ENCODE data around the gene FGF16.
"Not testable (repeated sequence)": the region's sequence is repeated elsewhere in the genome, so short reads cannot be mapped to it uniquely, and the experiment has no call there.

Gene FGF16

DNA sequence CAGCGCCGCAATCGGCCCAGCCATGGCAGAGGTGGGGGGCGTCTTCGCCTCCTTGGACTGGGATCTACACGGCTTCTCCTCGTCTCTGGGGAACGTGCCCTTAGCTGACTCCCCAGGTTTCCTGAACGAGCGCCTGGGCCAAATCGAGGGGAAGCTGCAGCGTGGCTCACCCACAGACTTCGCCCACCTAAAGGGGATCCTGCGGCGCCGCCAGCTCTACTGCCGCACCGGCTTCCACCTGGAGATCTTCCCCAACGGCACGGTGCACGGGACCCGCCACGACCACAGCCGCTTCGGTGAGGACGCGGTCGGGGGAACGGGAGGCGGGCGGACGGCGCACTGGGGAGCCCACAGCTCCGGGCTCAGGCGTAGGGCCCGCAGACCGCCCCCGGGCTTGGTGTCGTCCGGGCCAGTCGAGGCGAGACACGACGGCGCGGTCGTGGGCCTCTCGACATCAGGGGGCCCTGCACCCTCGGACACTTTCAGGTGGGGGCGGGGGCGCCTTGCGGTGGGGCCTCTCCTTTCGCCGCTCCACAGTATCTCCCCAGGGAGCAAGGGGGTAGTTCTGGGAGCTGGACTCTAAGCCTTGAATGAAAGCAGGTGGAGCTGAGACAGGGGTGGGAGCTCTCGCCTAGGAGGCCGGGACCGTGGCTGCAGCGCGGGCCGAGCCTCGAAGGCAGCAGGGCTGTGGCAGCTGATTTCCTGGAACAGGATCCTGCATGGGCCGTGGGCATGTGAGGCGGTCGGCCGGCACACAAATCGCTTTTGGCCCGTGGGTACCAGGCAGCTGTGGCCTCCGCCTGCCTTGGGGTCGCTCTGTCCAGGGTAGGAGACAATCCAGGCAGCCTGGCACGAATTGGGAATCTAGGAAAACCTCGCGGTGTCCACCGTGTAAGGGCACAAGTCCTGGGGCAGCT, 722 bp downstream of the FGF16 start:
- no peak for DNase-seq

GRCh38 chrX:77450415-77450814, 3.2 kb downstream of the FGF16 start:
- DNase-seq: no peak

- peak in 1 of 2 donors; percentile 8 for DNase-seq
Observed at GRCh38 chrX:77450996-77451395, 3.8 kb downstream of the FGF16 start.

GRCh38 chrX:77453190-77453589, 6.0 kb downstream of the FGF16 start:
- DNase-seq: no peak

- no peak for DNase-seq
Observed at GRCh38 chrX:77455437-77455836, 8.2 kb downstream of the FGF16 start.

DNA sequence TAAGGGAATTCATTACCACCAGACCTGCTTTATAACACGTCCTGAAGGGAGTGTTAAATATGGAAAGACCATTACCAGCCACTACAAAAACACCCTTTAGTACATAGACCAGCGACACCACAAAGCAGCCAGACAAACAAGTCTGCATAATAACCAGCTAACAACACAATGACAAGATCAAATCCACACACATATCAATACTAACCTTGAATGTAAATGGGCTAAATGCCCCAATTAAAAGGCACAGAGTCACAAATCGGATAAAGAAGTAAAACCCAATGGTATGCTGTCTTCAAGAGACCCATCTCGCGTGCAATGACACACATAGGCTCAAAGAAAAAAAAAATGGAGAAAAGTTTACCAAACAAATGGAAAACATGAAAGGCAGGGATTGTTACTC, 36.9 kb downstream of the FGF16 start:
- no peak for DNase-seq

DNA sequence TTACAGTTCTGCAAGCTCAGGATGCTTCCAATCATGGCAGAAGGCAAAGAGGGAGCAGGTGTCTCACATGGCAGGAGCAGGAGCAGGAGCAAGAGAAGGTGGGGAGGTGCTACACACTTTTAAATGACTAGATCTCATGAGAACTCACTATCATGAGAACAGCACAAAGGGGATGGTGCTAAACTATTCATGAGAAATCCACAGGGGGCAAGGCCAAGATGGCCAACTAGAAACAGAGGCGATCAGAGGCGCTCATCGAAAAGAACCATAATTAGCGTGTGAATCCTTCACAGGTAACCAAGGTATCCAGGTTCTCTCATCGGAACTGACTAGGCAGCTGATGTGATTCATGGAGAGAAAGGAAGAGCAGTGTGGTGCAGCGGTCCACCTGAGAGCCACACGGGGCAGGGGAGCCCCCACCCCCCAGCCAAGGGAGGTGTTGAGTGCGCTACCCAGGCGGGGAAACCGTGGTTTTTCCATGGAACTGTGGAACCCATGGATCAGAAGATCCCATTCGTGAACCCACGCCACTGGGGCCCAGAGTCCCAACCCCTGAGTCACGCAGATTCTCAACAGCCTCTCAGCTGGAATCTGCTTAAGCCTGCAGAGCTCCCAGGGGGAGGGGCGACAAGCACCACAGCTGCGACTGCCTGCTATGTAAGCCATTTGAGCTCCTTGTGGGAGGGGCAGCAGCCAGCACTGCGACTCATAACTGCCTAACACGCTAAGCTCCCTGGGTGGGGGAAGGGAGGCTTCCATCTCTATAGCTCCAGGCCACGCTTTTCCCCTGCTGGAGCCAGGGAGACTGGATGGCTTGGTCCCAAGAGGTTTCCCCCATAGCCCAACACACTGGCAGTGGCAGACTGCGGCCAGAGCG, 46.7 kb downstream of the FGF16 start:
- DNase-seq: no peak

- not testable (repeated sequence) for DNase-seq
Observed at GRCh38 chrX:77500164-77500563, 53.0 kb downstream of the FGF16 start.

DNA sequence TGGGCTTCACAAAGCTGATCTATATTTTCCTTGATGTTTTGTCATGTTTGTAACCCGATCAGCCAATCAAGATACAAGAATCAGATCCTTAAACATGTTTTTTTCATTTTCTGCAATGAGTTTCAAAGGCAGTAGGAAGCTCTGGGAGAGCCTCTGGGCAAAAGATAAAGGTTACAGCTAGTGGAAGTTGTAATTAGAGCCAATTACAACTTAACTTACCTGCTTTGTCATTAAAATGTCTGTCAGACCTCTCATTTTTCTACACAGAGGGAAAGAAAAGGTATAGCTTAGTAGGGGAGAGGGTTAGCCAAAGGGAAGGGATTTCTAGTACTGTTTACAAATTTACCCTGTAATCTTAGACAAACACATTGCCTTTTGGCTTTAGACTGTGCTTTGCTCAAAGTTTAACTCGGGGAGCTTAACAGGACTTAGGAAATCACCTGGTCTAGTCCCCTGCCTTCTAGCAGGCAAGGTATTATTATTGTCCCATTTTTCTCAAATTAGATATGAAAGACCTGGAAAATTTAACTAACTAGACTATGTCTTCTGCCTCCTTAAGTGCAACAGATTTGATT, 55.8 kb downstream of the FGF16 start:
- DNase-seq: no peak

- peak; percentile 20 to 42 for DNase-seq
Observed at GRCh38 chrX:77505227-77505626, 58.0 kb downstream of the FGF16 start.
